CD4-positive, alpha-beta T cell (primary cell): ENCODE results near the gene CIPC. TPM values are rescaled to one million over a fixed set of nuclear protein-coding genes. Genes with fewer than 3 reads are reported as not detected.

ENCODE experiments used
- ATAC-seq: fragments of 200-7000 bp; cut with Tn5 transposase; one replicate; pipeline ENCODE4 v1.10.0; 2022; ENCODE audit warnings: mild to moderate bottlenecking; ENCODE audit not compliant: poor library complexity
- CTCF ChIA-PET: fragments of 350-600 bp; sonication (Branson Sonifier 250); formaldehyde crosslinking; loops from one replicate; lab custom pipeline; 2021; ENCODE audit warnings: antibody characterized with exemption, inconsistent platforms; lab: Charles Lee
- POLR2A ChIA-PET: fragments of 350-600 bp; sonication (Branson Sonifier 250); formaldehyde crosslinking; loops from one replicate; lab custom pipeline; 2021; ENCODE audit warnings: antibody characterized with exemption, inconsistent platforms; lab: Charles Lee
- DNase-seq, 14 experiments: peaks; one replicate each; pipeline ENCODE4 v3.0.0-alpha.2; 2013 to 2020; ENCODE audit warnings: mixed read lengths in 2 of 14
- H3K27ac ChIP-seq, 2 donors: one replicate each; pipeline versions ENCODE4 v1.5.1 to v1.7.0; 2013; ENCODE audit warnings: low read length in 2 of 2, low read depth in 1 of 2, mild to moderate bottlenecking in 1 of 2
- H3K27me3 ChIP-seq, 2 experiments: 1 replicate in 1 of 2; 2 replicates in 1 of 2; pipeline versions ENCODE4 v1.6.1 to v1.7.0; 2013; ENCODE audit warnings: low read length in 2 of 2, control low read depth in 1 of 2, mild to moderate bottlenecking in 1 of 2, moderate library complexity in 1 of 2; ENCODE audit not compliant: insufficient read depth in 2 of 2, control insufficient read depth in 1 of 2
- H3K36me3 ChIP-seq: one replicate; pipeline ENCODE4 v1.6.1; 2013; ENCODE audit warnings: low read length, control low read depth; ENCODE audit not compliant: insufficient read depth
- H3K4me1 ChIP-seq: one replicate; pipeline ENCODE4 v1.6.1; 2013; ENCODE audit warnings: low read length, control low read depth; ENCODE audit not compliant: insufficient read depth
- H3K4me3 ChIP-seq: one replicate; pipeline ENCODE4 v1.5.1; 2013; ENCODE audit warnings: mild to moderate bottlenecking, low read length, moderate library complexity
- H3K9me3 ChIP-seq, 2 experiments: 1 replicate in 1 of 2; 2 replicates in 1 of 2; pipeline versions ENCODE4 v1.6.1 to v1.7.0; 2013; ENCODE audit warnings: low read length in 2 of 2, mild to moderate bottlenecking in 2 of 2, control low read depth in 1 of 2, moderate library complexity in 1 of 2; ENCODE audit not compliant: control insufficient read depth in 1 of 2, insufficient read depth in 1 of 2
- H3K27ac Mint-ChIP-seq: one replicate; pipeline ENCODE4 v1.8.0; 2020; ENCODE audit warnings: mixed read lengths
- H3K27me3 Mint-ChIP-seq: one replicate; pipeline ENCODE4 v1.8.0; 2021; ENCODE audit warnings: mixed read lengths
- H3K36me3 Mint-ChIP-seq: one replicate; pipeline ENCODE4 v1.8.0; 2021; ENCODE audit warnings: low read depth, mixed read lengths
- H3K4me1 Mint-ChIP-seq: one replicate; pipeline ENCODE4 v1.8.0; 2021; ENCODE audit warnings: low read depth, mixed read lengths
- H3K4me3 Mint-ChIP-seq: one replicate; pipeline ENCODE4 v1.8.0; 2020; ENCODE audit warnings: mild to moderate bottlenecking, mixed read lengths
- H3K9me3 Mint-ChIP-seq: one replicate; pipeline ENCODE4 v1.8.0; 2020; ENCODE audit warnings: mixed read lengths
- intact Hi-C, 2 experiments: fragments of 100-400 bp; cut with DNase I in 1 of 2; cut with micrococcal nuclease in 1 of 2; formaldehyde crosslinking; loops; one replicate each; pipeline versions ENCODE4 v1.15.1 to v1.9.0; 2023 to 2025; cut with DNase I, micrococcal nuclease
- total RNA-seq, 174 experiments: library from RNA in 2 of 174; stranded (reverse) in 2 of 174; gene quantifications; one replicate each; pipeline ENCODE4 v1.2.3 and lab custom pipeline; 2021 to 2026
- TF ChIP-seq, protein P1 (sequence below): fragments of 200-600 bp; IDR thresholded peaks from one replicate; pipeline ENCODE4 v1.8.0; 2022; ENCODE audit warnings: antibody characterized with exemption, mild to moderate bottlenecking

The CIPC gene
- total RNA-seq, 2 experiments from 2014 or later = 8.2 to 10.7 TPM

DNA sequence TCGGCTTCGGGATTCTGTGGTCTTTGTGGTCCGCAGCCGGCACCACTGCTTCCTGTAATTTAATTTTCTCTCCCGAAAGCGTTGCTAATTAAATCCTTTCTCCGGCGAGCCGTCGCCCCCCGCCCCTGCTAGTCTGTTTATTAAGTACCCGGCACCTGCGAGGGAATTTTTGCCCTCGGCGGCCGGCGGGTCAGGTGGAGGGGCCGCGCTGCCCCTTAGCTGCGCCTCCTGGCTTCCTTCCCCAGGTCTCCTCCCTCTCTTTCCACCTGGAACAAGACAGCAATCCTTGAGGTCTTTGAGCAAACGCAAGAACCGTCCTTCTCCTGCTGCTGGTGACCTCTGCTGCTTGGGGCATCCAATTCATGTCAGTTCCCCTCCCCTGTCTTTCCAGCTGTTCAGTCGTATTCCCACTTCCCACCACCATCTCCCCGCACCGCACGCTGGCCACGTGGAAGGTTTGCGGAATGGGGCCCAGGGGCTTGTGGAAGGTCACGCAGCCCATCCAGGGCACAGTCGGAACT is 27.3 kb downstream of the CIPC start:
- intact Hi-C loops = loop anchor here in 1 of 2 experiments (1.0 to 5.0 kb wide), 2 partner anchors 17 to 33 kb away; no protein-coding TSS in a partner anchor
- Histone ChIP-seq H3K9me3 (peaks cover 0 to 6% of the 10 kb centered on the region in 2 experiments), H3K27ac (no peak overlapping the region), H3K36me3 (no peaks in the 10 kb centered on the region), H3K4me3 (peak overlapping the region; percentile 82), H3K4me1 (peaks cover 53% of the 10 kb centered on the region), H3K27me3 (peaks cover 11 to 21% of the 10 kb centered on the region in 2 experiments)
- peaks cover 49% of the 10 kb centered on the region for H3K27me3 Mint-ChIP-seq
- peak in 1 of 14 experiments; percentile 11 for DNase-seq
- no peak for ATAC-seq
- peak overlapping the region; percentile 66 for H3K4me3 Mint-ChIP-seq
- ChIA-PET CTCF (no interaction called here), POLR2A (no interaction called here)
- no peaks in the 10 kb centered on the region for H3K9me3 Mint-ChIP-seq
- H3K36me3 Mint-ChIP-seq = peaks cover 5% of the 10 kb centered on the region
- peak overlapping the region; percentile 36 for H3K27ac Mint-ChIP-seq
- TF ChIP-seq, protein P1, sequence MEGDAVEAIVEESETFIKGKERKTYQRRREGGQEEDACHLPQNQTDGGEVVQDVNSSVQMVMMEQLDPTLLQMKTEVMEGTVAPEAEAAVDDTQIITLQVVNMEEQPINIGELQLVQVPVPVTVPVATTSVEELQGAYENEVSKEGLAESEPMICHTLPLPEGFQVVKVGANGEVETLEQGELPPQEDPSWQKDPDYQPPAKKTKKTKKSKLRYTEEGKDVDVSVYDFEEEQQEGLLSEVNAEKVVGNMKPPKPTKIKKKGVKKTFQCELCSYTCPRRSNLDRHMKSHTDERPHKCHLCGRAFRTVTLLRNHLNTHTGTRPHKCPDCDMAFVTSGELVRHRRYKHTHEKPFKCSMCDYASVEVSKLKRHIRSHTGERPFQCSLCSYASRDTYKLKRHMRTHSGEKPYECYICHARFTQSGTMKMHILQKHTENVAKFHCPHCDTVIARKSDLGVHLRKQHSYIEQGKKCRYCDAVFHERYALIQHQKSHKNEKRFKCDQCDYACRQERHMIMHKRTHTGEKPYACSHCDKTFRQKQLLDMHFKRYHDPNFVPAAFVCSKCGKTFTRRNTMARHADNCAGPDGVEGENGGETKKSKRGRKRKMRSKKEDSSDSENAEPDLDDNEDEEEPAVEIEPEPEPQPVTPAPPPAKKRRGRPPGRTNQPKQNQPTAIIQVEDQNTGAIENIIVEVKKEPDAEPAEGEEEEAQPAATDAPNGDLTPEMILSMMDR = peak; percentile 33
- peaks cover 53% of the 10 kb centered on the region for H3K4me1 Mint-ChIP-seq

DNA sequence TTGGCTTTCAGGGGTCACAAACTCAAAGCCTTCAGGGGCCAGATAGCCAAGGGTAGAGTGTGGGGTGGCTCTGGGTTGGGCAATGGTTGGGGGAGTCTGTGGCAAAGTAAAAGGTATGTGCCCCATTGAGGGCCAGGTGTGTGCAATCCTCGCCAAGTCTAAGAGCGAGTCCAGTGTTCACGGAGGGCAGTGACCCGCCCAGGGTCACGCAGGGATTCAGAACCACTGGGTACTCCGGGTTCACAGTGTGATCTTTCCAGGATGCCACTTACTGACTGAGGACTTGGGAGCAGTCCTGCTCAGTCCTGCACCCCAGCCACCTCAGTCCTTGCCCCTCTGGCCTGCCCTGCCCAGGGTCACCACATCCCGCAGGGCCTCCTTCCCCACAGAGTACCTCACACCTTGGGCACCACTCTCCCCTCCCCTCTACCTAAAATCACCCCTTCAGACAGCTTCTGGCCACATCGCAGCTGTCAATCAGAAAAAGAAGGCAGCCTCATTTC is 27.8 kb downstream of the CIPC start:
- peaks cover 47% of the 10 kb centered on the region for H3K4me1 ChIP-seq
- peaks cover 0 to 6% of the 10 kb centered on the region in 2 experiments for H3K9me3 ChIP-seq
- ATAC-seq (no peak), DNase-seq (no peak)
- no peak overlapping the region for H3K4me3 ChIP-seq
- Mint-ChIP-seq H3K4me3 (peak overlapping the region; percentile 66), H3K27me3 (peaks cover 55% of the 10 kb centered on the region), H3K4me1 (peaks cover 48% of the 10 kb centered on the region), H3K9me3 (no peaks in the 10 kb centered on the region), H3K36me3 (peaks cover under 1% of the 10 kb centered on the region), H3K27ac (peak overlapping the region; percentile 36)
- ChIA-PET POLR2A (no interaction called here), CTCF (no interaction called here)
- peaks cover 11 to 21% of the 10 kb centered on the region in 2 experiments for H3K27me3 ChIP-seq
- no peaks in the 10 kb centered on the region for H3K36me3 ChIP-seq
- TF ChIP-seq, protein P1 = no peak
- intact Hi-C loops = loop anchor here in 1 of 2 experiments (1.0 to 5.0 kb wide), 2 partner anchors 18 to 34 kb away; no protein-coding TSS in a partner anchor
- H3K27ac ChIP-seq = no peak overlapping the region

DNA sequence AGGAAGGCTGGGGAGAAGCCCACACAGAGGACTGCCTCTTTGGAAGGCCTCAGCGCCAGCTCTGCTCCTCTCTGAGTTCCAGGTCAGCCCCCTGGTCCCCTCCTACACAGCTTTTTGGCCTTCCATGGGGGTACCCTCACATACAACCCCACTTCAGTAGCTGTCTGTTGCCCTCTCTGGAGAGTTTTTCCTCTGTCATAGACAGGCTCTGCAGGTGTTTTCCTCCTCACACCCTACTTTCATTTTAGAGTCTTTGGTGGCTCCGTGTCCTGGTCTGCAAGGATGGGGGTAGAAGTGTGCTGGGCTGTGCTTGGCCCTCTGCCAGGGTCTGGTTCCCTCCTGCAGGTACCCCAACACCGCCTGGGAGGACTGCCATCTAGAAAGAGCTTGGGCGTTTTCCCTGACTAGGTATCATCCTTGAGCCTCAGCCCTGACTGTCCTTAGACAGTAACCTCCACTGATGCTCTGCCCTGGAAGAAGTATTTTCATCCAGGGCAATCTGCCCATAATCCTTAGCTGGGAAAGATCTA is 28.5 kb downstream of the CIPC start:
- peaks cover 0 to 6% of the 10 kb centered on the region in 2 experiments for H3K9me3 ChIP-seq
- no peak overlapping the region for H3K4me3 Mint-ChIP-seq
- H3K9me3 Mint-ChIP-seq = no peaks in the 10 kb centered on the region
- peaks cover 41% of the 10 kb centered on the region for H3K4me1 Mint-ChIP-seq
- no peak overlapping the region for H3K4me3 ChIP-seq
- ATAC-seq (no peak), DNase-seq (no peak)
- no peaks in the 10 kb centered on the region for H3K36me3 ChIP-seq
- TF ChIP-seq, protein P1 = no peak
- H3K4me1 ChIP-seq = peaks cover 41% of the 10 kb centered on the region
- POLR2A ChIA-PET = interaction anchor here (0.9 kb wide), 2 partner anchors 28 to 30 kb away, joined by 3 read pairs; partner anchors contain the start of gene CIPC
- peaks cover 11 to 21% of the 10 kb centered on the region in 2 experiments for H3K27me3 ChIP-seq
- no peak overlapping the region for H3K27ac ChIP-seq
- no peaks in the 10 kb centered on the region for H3K36me3 Mint-ChIP-seq
- CTCF ChIA-PET = interaction anchor here (0.6 kb wide), 1 partner anchor 493 kb away, joined by 4 read pairs; no protein-coding TSS in a partner anchor
- intact Hi-C loops = loop anchor here in 1 of 2 experiments (5.0 kb wide), 1 partner anchor 34 kb away; no protein-coding TSS in a partner anchor
- no peak overlapping the region for H3K27ac Mint-ChIP-seq
- peaks cover 59% of the 10 kb centered on the region for H3K27me3 Mint-ChIP-seq
